ENCODE measurements around the gene HNRNPC. TPM values are rescaled to one million over a fixed set of nuclear protein-coding genes. Genes with fewer than 3 reads are reported as not detected.

Gene HNRNPC
- total RNA-seq, 1 experiment from 2014 or later = 1,062 TPM

DNA sequence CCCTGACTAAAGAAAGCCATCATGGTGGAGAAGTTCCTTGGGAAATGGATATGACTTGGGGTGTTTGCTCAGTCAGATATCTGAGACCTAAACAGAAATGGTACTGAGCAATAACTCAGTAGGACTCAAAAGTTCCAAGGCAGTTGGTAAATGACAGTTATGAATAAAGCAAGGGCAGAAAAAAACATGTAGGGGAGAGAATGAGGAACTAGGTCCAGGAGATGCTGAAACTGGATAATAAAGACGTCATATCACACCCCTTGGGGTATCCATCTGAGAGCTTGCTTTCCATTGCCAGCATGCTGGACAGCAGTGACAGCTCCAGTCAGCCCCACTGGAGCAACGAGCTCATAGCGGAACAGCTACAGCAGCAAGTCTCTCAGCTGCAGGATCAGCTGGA is 48.2 kb upstream of the HNRNPC start:
- H3K9me3 ChIP-seq (ENCODE audit: control insufficient read depth, low read depth, low read length) = no peaks in the 10 kb centered on the region
- no peak overlapping the region for H4K5ac ChIP-seq (ENCODE audit: insufficient read length, low read depth, low read length)
- no peaks in the 10 kb centered on the region for H4K20me1 ChIP-seq (ENCODE audit: control insufficient read depth, insufficient read depth, insufficient read length)
- no peak overlapping the region for H4K8ac ChIP-seq (replicated peaks; ENCODE audit: insufficient read length, low read depth, low read length)
- H2AK5ac ChIP-seq (ENCODE audit: insufficient read length, low read length) = no peak overlapping the region
- H3K4ac ChIP-seq (ENCODE audit: low read depth, low read length) = no peak overlapping the region
- peaks cover 0 to 2% of the 10 kb centered on the region in 2 experiments; a peak in 1 of 5 replicates for H3K9me3 Mint-ChIP-seq
- no peaks in the 10 kb centered on the region for H3K27me3 ChIP-seq (ENCODE audit: insufficient read depth, low read length)
- no peak overlapping the region for H3K23ac ChIP-seq (ENCODE audit: insufficient read length, low read depth, low read length)
- H3K4me2 ChIP-seq (ENCODE audit: insufficient read depth, insufficient read length, low read length) = no peak overlapping the region
- no peaks in the 10 kb centered on the region for H3K79me1 ChIP-seq (ENCODE audit: insufficient read depth, low read depth, low read length, poor library complexity, severe bottlenecking)
- no peak overlapping the region for H2BK20ac ChIP-seq (ENCODE audit: low read depth, low read length, poor library complexity, severe bottlenecking)
- H3K4me1 ChIP-seq (ENCODE audit: insufficient read depth, low read length) = peaks cover 3% of the 10 kb centered on the region; the same call in 1 of the 2 replicates
- H3K36me3 Mint-ChIP-seq (ENCODE audit: insufficient read depth in 1 of 3, low read depth in 3 of 3) = no peaks in the 10 kb centered on the region
- H3K56ac ChIP-seq (ENCODE audit: insufficient read length, low read depth, low read length) = no peak overlapping the region
- H2BK12ac ChIP-seq (ENCODE audit: insufficient read length, low read depth, low read length) = no peak overlapping the region
- H3K14ac ChIP-seq (ENCODE audit: insufficient read depth, low read length) = no peak overlapping the region
- no peak overlapping the region for H2BK5ac ChIP-seq (ENCODE audit: insufficient read length, low read length)
- no peak overlapping the region for H3K4me3 Mint-ChIP-seq
- no peaks in the 10 kb centered on the region for H3K23me2 ChIP-seq (ENCODE audit: insufficient read length, low read depth, low read length, poor library complexity, severe bottlenecking)
- no peak overlapping the region for H2BK120ac ChIP-seq (ENCODE audit: low read depth, low read length, poor library complexity, severe bottlenecking)
- DNase-seq = no peak
- no peak overlapping the region for H3K27ac ChIP-seq (ENCODE audit: insufficient read length, low read depth, low read length)
- no peak overlapping the region for H3K18ac ChIP-seq (ENCODE audit: insufficient read length, low read depth, low read length)
- TF ChIP-seq, protein P1, sequence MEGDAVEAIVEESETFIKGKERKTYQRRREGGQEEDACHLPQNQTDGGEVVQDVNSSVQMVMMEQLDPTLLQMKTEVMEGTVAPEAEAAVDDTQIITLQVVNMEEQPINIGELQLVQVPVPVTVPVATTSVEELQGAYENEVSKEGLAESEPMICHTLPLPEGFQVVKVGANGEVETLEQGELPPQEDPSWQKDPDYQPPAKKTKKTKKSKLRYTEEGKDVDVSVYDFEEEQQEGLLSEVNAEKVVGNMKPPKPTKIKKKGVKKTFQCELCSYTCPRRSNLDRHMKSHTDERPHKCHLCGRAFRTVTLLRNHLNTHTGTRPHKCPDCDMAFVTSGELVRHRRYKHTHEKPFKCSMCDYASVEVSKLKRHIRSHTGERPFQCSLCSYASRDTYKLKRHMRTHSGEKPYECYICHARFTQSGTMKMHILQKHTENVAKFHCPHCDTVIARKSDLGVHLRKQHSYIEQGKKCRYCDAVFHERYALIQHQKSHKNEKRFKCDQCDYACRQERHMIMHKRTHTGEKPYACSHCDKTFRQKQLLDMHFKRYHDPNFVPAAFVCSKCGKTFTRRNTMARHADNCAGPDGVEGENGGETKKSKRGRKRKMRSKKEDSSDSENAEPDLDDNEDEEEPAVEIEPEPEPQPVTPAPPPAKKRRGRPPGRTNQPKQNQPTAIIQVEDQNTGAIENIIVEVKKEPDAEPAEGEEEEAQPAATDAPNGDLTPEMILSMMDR (conservative IDR thresholded peaks at IDR 0.05) = no peak
- H3K4me1 Mint-ChIP-seq = peaks cover 14 to 15% of the 10 kb centered on the region in 2 experiments
- WGBS (ENCODE audit: extremely low coverage, insufficient read length, low lambda C conversion rate) = no CpG with 5 or more reads among the region's 3 CpGs
- H4K91ac ChIP-seq (ENCODE audit: insufficient read length, low read depth, low read length) = no peak overlapping the region
- no peak overlapping the region for H3T11ph ChIP-seq (ENCODE audit: low read length)
- H3K27ac Mint-ChIP-seq = no peak overlapping the region
- H3K9ac ChIP-seq (ENCODE audit: extremely low read depth, insufficient read length, low read length) = no peak overlapping the region
- no peaks in the 10 kb centered on the region; the same call in 1 of the 2 replicates for H3K27me3 Mint-ChIP-seq (ENCODE audit: low read depth)
- H2AFZ ChIP-seq (ENCODE audit: low read length) = no peak overlapping the region
- H3K79me2 ChIP-seq (ENCODE audit: insufficient read depth, low read length) = no peaks in the 10 kb centered on the region
- no peak overlapping the region for H2BK15ac ChIP-seq (ENCODE audit: low read depth, low read length)

Measured in H9 (cell line).